CD4-positive, alpha-beta T cell treated with Interleukin-21 for 1 hour (primary cell): ENCODE data around the gene GRIK3.

Experiments
- DNase-seq: peaks from one replicate; pipeline ENCODE4 v3.0.0-alpha.2; 2020

GRIK3 gene

GRCh38 chr1:36871146-36871971 lies 163.0 kb downstream of the GRIK3 start:
- DNase-seq, result no peak

GRCh38 chr1:36869826-36870225 lies 164.5 kb downstream of the GRIK3 start:
- no peak for DNase-seq

- no peak for DNase-seq
These were observed 165.3 kb downstream of the GRIK3 start for GRCh38 chr1:36869054-36869453.

- no peak for DNase-seq
These were observed 166.7 kb downstream of the GRIK3 start for GRCh38 chr1:36867575-36867974.

- no peak for DNase-seq
These were observed 168.0 kb downstream of the GRIK3 start for GRCh38 chr1:36866169-36866814.

GRCh38 chr1:36865602-36865900 lies 168.8 kb downstream of the GRIK3 start:
- DNase-seq, result no peak

- DNase-seq, result no peak
These were observed 169.3 kb downstream of the GRIK3 start for GRCh38 chr1:36864823-36865601.

GRCh38 chr1:36864182-36864822 lies 170.0 kb downstream of the GRIK3 start:
- no peak for DNase-seq

- no peak for DNase-seq
These were observed 170.8 kb downstream of the GRIK3 start for GRCh38 chr1:36863500-36863899.

- DNase-seq, result no peak
These were observed 171.3 kb downstream of the GRIK3 start for GRCh38 chr1:36863061-36863460.

- no peak for DNase-seq
These were observed 172.9 kb downstream of the GRIK3 start for GRCh38 chr1:36861375-36861774.

- no peak for DNase-seq
These were observed 174.4 kb downstream of the GRIK3 start for GRCh38 chr1:36859926-36860325.

GRCh38 chr1:36858981-36859380 lies 175.3 kb downstream of the GRIK3 start:
- DNase-seq, result no peak

- no peak for DNase-seq
These were observed 175.8 kb downstream of the GRIK3 start for GRCh38 chr1:36858553-36858952.

- DNase-seq, result no peak
These were observed 176.6 kb downstream of the GRIK3 start for GRCh38 chr1:36857754-36858153.

- DNase-seq, result no peak
These were observed 178.4 kb downstream of the GRIK3 start for GRCh38 chr1:36855699-36856494.

GRCh38 chr1:36853638-36854037 lies 180.7 kb downstream of the GRIK3 start:
- DNase-seq, result no peak

GRCh38 chr1:36852586-36852985 lies 181.7 kb downstream of the GRIK3 start:
- DNase-seq, result no peak

- DNase-seq, result no peak
These were observed 182.7 kb downstream of the GRIK3 start for GRCh38 chr1:36851595-36851994.

- DNase-seq, result no peak
These were observed 183.2 kb downstream of the GRIK3 start for GRCh38 chr1:36851087-36851486.

- no peak for DNase-seq
These were observed 184.4 kb downstream of the GRIK3 start for GRCh38 chr1:36849956-36850355.

- DNase-seq, result no peak
These were observed 186.6 kb downstream of the GRIK3 start for GRCh38 chr1:36847761-36848160.

GRCh38 chr1:36847186-36847585 lies 187.1 kb downstream of the GRIK3 start:
- DNase-seq, result no peak
